Fibroblast of the conjunctiva (primary cell): Measurements from ENCODE around the gene AXIN1.

ENCODE experiments used
- DNase-seq: peaks from one replicate; pipeline ENCODE4 v3.0.0-alpha.2; 2010; ENCODE audit warnings: low read depth

Gene AXIN1

DNA sequence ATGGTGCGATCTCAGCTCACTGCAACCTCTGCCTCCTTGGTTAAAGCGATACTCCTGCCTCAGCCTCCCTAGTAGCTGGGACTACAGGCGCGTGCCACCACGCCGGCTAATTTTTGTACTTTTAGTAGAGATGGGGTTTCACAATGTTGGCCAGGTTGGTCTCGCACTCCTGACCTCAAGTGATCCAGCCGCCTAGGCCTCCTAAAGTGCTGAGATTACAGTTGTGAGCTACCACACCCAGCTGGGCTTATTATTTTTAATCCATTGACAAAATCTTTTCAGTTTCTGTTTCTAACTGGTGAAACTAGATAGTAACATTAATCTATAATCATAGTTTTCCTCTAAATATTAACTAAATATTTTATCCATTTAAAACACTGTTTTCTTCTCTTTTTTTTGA lies 112.0 kb downstream of the AXIN1 start:
- no peak for DNase-seq

- no peak for DNase-seq
Observed at GRCh38 chr16:239948-240277, 112.6 kb downstream of the AXIN1 start.
